Lower leg skin (tissue), 3 donors: ENCODE results near the gene LIF.
"Not testable (repeated sequence)": the region's sequence is repeated elsewhere in the genome, so short reads cannot be mapped to it uniquely, and the experiment has no call there.

Experiments
- CTCF ChIP-seq, 3 donors: fragments of 450-650 bp; IDR thresholded peaks; one replicate each; pipeline ENCODE4 v1.5.1; 2016; ENCODE audit warnings: antibody characterized with exemption in 3 of 3, mild to moderate bottlenecking in 3 of 3, moderate library complexity in 2 of 3
- POLR2A ChIP-seq, 2 donors: fragments of 450-650 bp; IDR thresholded peaks; one replicate each; pipeline ENCODE4 v1.6.1; 2016 to 2017; ENCODE audit warnings: antibody characterized with exemption in 2 of 2, mild to moderate bottlenecking in 1 of 2, moderate library complexity in 1 of 2

GRCh38 chr22:30234325-30234724 is 12.2 kb downstream of the LIF start:
- TF ChIP-seq CTCF, POLR2A (IDR thresholded peaks at IDR 0.05): not testable (repeated sequence)
